ENCODE results near the gene EPHA2.
"Not testable (repeated sequence)": the region's sequence is repeated elsewhere in the genome, so short reads cannot be mapped to it uniquely, and the experiment has no call there.

The EPHA2 gene

DNA sequence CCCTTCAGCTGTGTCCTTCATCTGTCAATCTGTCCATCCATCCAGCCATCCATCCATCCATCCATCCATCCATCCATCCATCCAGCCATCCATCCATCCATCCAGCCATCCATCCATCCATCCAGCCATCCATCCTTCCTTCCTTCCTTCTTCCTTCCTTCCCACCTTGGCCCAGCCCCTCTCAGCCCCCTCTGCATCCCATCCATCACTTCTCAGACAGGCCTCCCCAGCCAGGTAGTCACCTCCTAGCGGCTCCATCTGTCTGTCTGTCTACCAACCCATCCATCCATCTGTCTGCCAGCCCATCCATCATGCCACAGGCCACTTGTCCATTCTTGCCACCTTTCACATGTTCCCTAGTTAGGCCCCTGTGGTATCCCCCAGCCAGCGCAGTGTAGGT, 10.2 kb upstream of the EPHA2 start:
- H3K4me3 ChIP-seq (ENCODE audit: low read depth, low read length): no peak overlapping the region
- ChIA-PET POLR2A (no interaction called here), CTCF (interaction anchor here (0.8 to 6.3 kb wide), 3 partner anchors 9 to 85 kb away, joined by 4 to 52 read pairs (median 27); no protein-coding TSS in a partner anchor)
- TF ChIP-seq, protein P1, sequence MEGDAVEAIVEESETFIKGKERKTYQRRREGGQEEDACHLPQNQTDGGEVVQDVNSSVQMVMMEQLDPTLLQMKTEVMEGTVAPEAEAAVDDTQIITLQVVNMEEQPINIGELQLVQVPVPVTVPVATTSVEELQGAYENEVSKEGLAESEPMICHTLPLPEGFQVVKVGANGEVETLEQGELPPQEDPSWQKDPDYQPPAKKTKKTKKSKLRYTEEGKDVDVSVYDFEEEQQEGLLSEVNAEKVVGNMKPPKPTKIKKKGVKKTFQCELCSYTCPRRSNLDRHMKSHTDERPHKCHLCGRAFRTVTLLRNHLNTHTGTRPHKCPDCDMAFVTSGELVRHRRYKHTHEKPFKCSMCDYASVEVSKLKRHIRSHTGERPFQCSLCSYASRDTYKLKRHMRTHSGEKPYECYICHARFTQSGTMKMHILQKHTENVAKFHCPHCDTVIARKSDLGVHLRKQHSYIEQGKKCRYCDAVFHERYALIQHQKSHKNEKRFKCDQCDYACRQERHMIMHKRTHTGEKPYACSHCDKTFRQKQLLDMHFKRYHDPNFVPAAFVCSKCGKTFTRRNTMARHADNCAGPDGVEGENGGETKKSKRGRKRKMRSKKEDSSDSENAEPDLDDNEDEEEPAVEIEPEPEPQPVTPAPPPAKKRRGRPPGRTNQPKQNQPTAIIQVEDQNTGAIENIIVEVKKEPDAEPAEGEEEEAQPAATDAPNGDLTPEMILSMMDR (IDR thresholded peaks at IDR 0.05; ENCODE audit: insufficient read depth, low read length, missing control alignments): no peak
- no peak for DNase-seq (ENCODE audit: low read depth, low spot score)

DNA sequence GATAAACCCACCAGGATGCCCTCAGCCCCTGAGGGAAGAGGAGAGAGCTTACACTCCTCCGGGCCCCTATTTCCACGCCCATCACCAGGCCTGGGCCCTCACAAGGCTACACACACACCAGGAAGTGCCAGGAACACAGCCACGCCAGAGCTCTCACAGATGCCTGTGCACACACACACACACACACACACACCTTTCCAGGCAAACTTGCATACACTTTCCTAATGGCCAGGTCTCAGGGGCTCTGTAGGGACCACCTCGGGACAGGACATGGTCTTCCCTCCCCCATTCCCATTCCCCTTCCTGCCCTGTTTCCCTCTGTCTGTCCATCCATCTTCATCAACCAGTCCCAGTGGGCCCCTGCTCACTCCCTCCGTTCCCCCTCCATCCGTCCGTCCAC, 9.7 kb upstream of the EPHA2 start:
- no peak overlapping the region for H3K4me3 ChIP-seq (ENCODE audit: low read depth, low read length)
- ChIA-PET POLR2A (interaction anchor here (0.7 to 1.2 kb wide), 3 partner anchors 10 to 48 kb away, joined by 3 to 7 read pairs (median 3); partner anchors contain the start of gene EPHA2), CTCF (interaction anchor here (5.0 to 6.3 kb wide), 2 partner anchors 12 to 85 kb away, joined by 27 to 52 read pairs; no protein-coding TSS in a partner anchor)
- no peak for DNase-seq (ENCODE audit: low read depth, low spot score)
- TF ChIP-seq, protein P1 (IDR thresholded peaks at IDR 0.05; ENCODE audit: insufficient read depth, low read length, missing control alignments): no peak

DNA sequence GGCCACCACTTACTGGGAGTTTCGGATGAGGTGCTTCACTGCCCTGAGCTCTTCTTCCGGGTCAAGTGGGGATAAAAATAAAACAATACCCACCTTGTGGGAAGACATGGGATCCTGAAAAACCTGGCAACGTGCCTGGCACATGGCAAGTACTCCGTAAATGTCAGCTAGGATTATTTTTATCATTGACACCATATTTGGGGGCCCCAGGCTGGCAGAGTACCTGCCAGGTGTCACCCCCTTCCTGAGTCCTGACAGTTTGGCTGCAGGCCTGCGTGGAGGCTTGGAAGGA, 9.2 kb upstream of the EPHA2 start:
- ChIA-PET POLR2A (interaction anchor here (0.7 to 1.2 kb wide), 3 partner anchors 9 to 47 kb away, joined by 3 to 7 read pairs (median 3); partner anchors contain the start of gene EPHA2), CTCF (interaction anchor here (5.0 to 6.3 kb wide), 2 partner anchors 12 to 84 kb away, joined by 27 to 52 read pairs; no protein-coding TSS in a partner anchor)
- H3K4me3 ChIP-seq (ENCODE audit: low read depth, low read length): no peak overlapping the region
- TF ChIP-seq, protein P1 (IDR thresholded peaks at IDR 0.05; ENCODE audit: insufficient read depth, low read length, missing control alignments): no peak
- no peak for DNase-seq (ENCODE audit: low read depth, low spot score)

DNA sequence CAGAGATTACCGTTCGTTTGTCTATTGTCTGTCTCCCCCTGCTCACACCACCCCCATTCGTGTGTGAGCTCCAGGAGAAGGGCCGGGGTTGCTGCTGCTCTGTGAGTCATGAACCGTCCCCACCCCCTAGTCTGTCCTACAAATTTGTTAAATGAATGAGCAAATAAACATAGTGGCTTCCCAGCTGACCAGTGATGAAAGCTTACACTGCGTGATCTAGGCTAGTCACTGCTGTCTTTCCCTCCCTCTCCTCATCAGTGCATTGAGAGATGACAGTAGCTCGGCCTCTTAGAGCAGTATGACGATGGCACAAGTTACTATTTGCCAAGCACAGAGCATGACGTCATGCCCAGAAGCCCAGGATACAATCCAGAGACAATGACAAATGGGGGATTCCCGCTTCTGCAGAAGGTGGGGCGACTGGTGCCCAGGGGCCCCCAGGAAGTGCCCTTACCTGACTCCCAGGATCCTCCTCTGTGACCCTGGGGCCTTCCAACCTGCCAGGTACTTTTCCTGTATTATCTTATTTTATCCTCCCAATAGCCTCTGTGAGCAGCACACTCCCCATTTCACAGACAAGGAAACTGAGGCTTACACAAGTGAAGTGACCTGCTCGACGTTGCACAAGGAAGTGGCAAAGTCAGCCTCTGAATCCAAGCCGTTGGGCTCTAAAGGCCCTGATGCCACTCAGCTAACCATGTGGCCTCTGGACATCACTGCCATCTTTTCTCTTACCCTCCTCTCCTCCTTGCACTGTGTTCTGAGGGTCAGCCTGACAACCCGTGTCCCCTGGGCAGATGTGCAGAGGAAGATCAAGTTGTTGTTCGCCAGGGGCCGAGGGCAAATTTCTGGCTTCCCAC, 8.6 kb upstream of the EPHA2 start:
- H3K4me3 ChIP-seq (ENCODE audit: low read depth, low read length): no peak overlapping the region
- CTCF ChIA-PET: interaction anchor here (5.0 to 6.3 kb wide), 2 partner anchors 11 to 84 kb away, joined by 27 to 52 read pairs; no protein-coding TSS in a partner anchor
- TF ChIP-seq, protein P1 (IDR thresholded peaks at IDR 0.05; ENCODE audit: insufficient read depth, low read length, missing control alignments): no peak
- DNase-seq (ENCODE audit: low read depth, low spot score): peak; percentile 86
- POLR2A ChIA-PET: interaction anchor here (0.7 to 1.9 kb wide), 4 partner anchors 9 to 47 kb away, joined by 3 to 7 read pairs (median 5); partner anchors contain the start of gene EPHA2

DNA sequence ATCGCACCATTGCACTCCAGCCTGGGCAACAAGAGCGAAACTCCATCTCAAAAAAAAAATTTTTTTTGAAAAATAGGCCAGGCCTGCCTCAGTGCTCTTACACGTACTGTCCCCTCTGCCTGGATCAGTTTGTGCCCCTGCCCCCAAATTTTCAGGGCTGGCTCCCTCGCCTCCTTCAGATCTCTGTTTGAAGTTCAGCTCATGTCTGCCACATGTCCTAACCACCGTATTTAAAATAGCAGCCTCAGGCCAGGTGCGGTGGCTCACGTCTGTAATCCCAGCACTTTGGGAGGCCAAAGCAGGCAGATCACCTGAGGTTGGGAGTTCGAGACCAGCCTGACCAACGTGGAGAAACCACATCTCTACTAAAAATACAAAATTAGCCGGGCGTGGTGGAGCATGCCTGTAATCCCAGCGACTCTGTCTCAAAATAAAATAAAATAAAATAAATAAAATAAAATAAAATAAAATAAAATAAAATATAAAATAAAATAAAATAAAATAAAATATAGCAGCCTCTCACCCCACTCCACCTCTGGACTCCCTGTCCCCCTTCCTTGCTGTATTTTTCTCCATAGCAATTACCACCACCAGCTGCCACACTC, 7.8 kb upstream of the EPHA2 start:
- not testable (repeated sequence) for H3K4me3 ChIP-seq (ENCODE audit: low read depth, low read length); DNase-seq (ENCODE audit: low read depth, low spot score)
- ChIA-PET CTCF (interaction anchor here (1.2 to 6.3 kb wide), 3 partner anchors 11 to 83 kb away, joined by 3 to 52 read pairs (median 27); no protein-coding TSS in a partner anchor), POLR2A (interaction anchor here (0.8 to 1.9 kb wide), 2 partner anchors 8 to 12 kb away, joined by 3 to 7 read pairs; partner anchors contain the start of gene EPHA2)

DNA sequence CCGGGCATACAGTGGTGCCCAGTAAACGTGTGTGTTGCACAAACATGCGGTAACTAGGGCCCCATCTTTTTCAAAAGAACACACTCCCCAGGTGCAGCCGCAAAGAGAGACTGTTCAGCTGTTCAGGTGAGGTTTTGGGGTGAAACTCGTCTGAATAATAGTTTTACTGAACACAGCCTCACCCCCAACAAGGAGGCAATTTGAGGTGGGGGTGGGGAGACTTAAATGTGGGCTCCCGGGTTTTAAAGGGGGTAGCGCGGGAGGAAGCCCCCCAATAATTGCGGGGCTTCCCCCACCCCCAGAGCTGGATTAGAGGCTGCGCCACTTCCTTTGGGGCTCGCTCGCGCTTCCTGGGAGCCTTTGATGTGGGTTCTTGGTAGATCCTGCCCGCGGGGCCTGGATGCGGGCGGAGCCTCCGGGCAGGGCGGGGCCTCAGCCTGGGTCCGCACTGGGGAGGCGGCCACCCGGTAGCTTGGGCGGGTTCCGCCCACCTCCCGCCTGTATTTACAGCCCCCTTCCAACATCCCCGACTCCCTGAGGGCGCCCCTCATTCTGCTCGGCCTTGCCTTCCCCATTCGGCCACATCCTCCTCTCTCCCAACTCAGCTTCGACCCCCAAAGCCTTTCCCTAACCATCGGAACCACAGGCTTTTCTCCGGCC, 6.4 kb upstream of the EPHA2 start:
- ChIA-PET POLR2A (interaction anchor here (1.3 kb wide), 1 partner anchor 9 kb away, joined by 3 read pairs; no protein-coding TSS in a partner anchor), CTCF (interaction anchor here (1.1 to 6.3 kb wide), 5 partner anchors 9 to 89 kb away, joined by 3 to 52 read pairs (median 3); partner anchors contain the start of gene FAM131C)

More for the DNA sequence above, 6.4 kb upstream of the EPHA2 start:
- no peak for DNase-seq (ENCODE audit: low read depth, low spot score)
- TF ChIP-seq, protein P1 (IDR thresholded peaks at IDR 0.05; ENCODE audit: insufficient read depth, low read length, missing control alignments): no peak
- H3K4me3 ChIP-seq (ENCODE audit: low read depth, low read length): no peak overlapping the region

Data from AG04449 (cell line).